HCT116 (cell line): ENCODE data around the gene TBX3. TPM values are rescaled to one million over a fixed set of nuclear protein-coding genes. Genes with fewer than 3 reads are reported as not detected.

Source experiments
- ATAC-seq: fragments of 200-7000 bp; cut with Tn5 transposase; 2 replicates; pipeline ENCODE4 v1.9.1; 2020; ENCODE audit warnings: mild to moderate bottlenecking, moderate library complexity
- BruUV-seq: library from RNA; stranded (reverse); fragments of 400-500 nt; replicated peaks from 2 replicates; lab custom pipeline; 2021; lab: Mats Ljungman, UMichigan
- CTCF ChIA-PET: fragments of 300-600 bp; sonication (Branson Sonifier 250); formaldehyde crosslinking; loops from one replicate; lab custom pipeline; 2021; ENCODE audit warnings: antibody characterized with exemption; lab: Charles Lee
- POLR2A ChIA-PET: fragments of 300-600, 350-600 bp; sonication (Branson Sonifier 250); formaldehyde crosslinking; loops from one replicate; lab custom pipeline; 2021; ENCODE audit warnings: antibody characterized with exemption; lab: Charles Lee
- RAD21 ChIA-PET, 2 experiments: fragments of 300-600 bp; sonication (Branson Sonifier 250); formaldehyde crosslinking; loops; one replicate each; lab custom pipeline; 2023; ENCODE audit warnings: low total read pairs in 2 of 2; ENCODE audit not compliant: uncharacterized antibody in 2 of 2, unreplicated experiment in 2 of 2, low non-redundant PET in 1 of 2; lab: Charles Lee
- DNase-seq: peaks from one replicate; pipeline ENCODE4 v3.0.0-alpha.2; 2010; ENCODE audit warnings: low read depth, low spot score
- H2AFZ ChIP-seq: fragments of 200-600 bp; shearing (Covaris generic), sonication (generic); 2 replicates; pipeline ENCODE4 v1.6.1; 2017; ENCODE audit warnings: low read depth, mixed run types, mixed read lengths, antibody characterized with exemption, low read length; ENCODE audit not compliant: poor library complexity, severe bottlenecking
- H3K27ac ChIP-seq: 2 replicates; pipeline ENCODE4 v1.5.1; 2012; ENCODE audit warnings: low read depth, low read length
- H3K27me3 ChIP-seq: fragments of 200-600 bp; sonication (generic); 2 replicates; pipeline ENCODE4 v1.6.1; 2016; ENCODE audit warnings: mixed run types, low read length, mixed read lengths; ENCODE audit not compliant: insufficient read depth
- H3K36me3 ChIP-seq, 2 experiments: fragments of 200-500 bp in 1 of 2; fragments of 200-600 bp in 1 of 2; sonication (Bioruptor generic) in 1 of 2; sonication (generic) in 1 of 2; 2 replicates each; pipeline versions ENCODE4 v1.5.1 to v1.6.1; 2014 to 2016; ENCODE audit warnings: low read length in 2 of 2, inconsistent platforms in 1 of 2, mixed read lengths in 1 of 2, mixed run types in 1 of 2; ENCODE audit not compliant: insufficient read depth in 2 of 2, control insufficient read depth in 1 of 2
- H3K4me1 ChIP-seq, 2 experiments: fragments of 200-600 bp in 1 of 2; sonication (generic) in 1 of 2; 2 replicates each; pipeline versions ENCODE4 v1.5.1 to v1.6.1; 2012 to 2017; ENCODE audit warnings: low read length in 2 of 2, inconsistent platforms in 1 of 2, mild to moderate bottlenecking in 1 of 2, mixed read lengths in 1 of 2, mixed run types in 1 of 2, moderate library complexity in 1 of 2; ENCODE audit not compliant: insufficient read depth in 2 of 2, control insufficient read depth in 1 of 2
- H3K4me2 ChIP-seq: fragments of 200-600 bp; sonication (generic); 2 replicates; pipeline ENCODE4 v1.6.1; 2017; ENCODE audit warnings: mixed run types, low read length, mixed read lengths
- H3K4me3 ChIP-seq, 2 experiments: fragments of 200-600 bp in 1 of 2; sonication (generic) in 1 of 2; replicated peaks in 1 of 2; 2 replicates each; pipeline ENCODE4 v1.5.1; 2011 to 2016; ENCODE audit warnings: low read length in 2 of 2, control low read depth in 1 of 2, low read depth in 1 of 2, mild to moderate bottlenecking in 1 of 2, mixed read lengths in 1 of 2, mixed run types in 1 of 2
- H3K79me2 ChIP-seq: fragments of 200-600 bp; sonication (generic); 2 replicates; pipeline ENCODE4 v1.6.1; 2017; ENCODE audit warnings: mild to moderate bottlenecking, mixed run types, low read length, moderate library complexity, mixed read lengths; ENCODE audit not compliant: insufficient read depth
- H3K9ac ChIP-seq: fragments of 200-600 bp; sonication (generic); 2 replicates; pipeline ENCODE4 v1.6.1; 2016; ENCODE audit warnings: low read length, mixed read lengths
- H3K9me2 ChIP-seq: fragments of 200-600 bp; sonication (generic), shearing (Covaris generic); 2 replicates; pipeline ENCODE4 v1.6.1; 2017; ENCODE audit warnings: mixed run types, mild to moderate bottlenecking, moderate library complexity; ENCODE audit not compliant: insufficient read depth
- H3K9me3 ChIP-seq, 2 experiments: fragments of 200-500 bp in 1 of 2; fragments of 200-600 bp in 1 of 2; sonication (Bioruptor generic) in 1 of 2; sonication (generic) in 1 of 2; 2 replicates each; pipeline ENCODE4 v1.6.1; 2014 to 2017; ENCODE audit warnings: low read length in 2 of 2, mixed read lengths in 2 of 2, inconsistent platforms in 1 of 2, low read depth in 1 of 2, mild to moderate bottlenecking in 1 of 2, mixed run types in 1 of 2, moderate library complexity in 1 of 2; ENCODE audit not compliant: control insufficient read depth in 1 of 2, insufficient read depth in 1 of 2
- H4K20me1 ChIP-seq: fragments of 200-600 bp; sonication (generic), shearing (Covaris generic); 2 replicates; pipeline ENCODE4 v1.6.1; 2017; ENCODE audit warnings: mixed run types, mild to moderate bottlenecking, moderate library complexity; ENCODE audit not compliant: insufficient read depth
- CBX3 ChIP-seq: IDR thresholded peaks from 2 replicates; pipeline ENCODE4 v1.6.1; 2012; ENCODE audit warnings: low read depth
- EGR1 ChIP-seq: IDR thresholded peaks from 2 replicates; pipeline ENCODE4 v1.6.1; 2012; ENCODE audit warnings: low read depth
- ELF1 ChIP-seq: IDR thresholded peaks from 2 replicates; pipeline ENCODE4 v1.6.1; 2012; ENCODE audit warnings: low read depth, borderline replicate concordance
- JUND ChIP-seq: IDR thresholded peaks from 2 replicates; pipeline ENCODE4 v1.6.1; 2012
- POLR2A ChIP-seq: IDR thresholded peaks from 2 replicates; pipeline ENCODE4 v1.7.0; 2011; ENCODE audit warnings: borderline replicate concordance; ENCODE audit not compliant: insufficient read depth, insufficient read length; ENCODE audit errors: extremely low read depth
- POLR2AphosphoS5 ChIP-seq: IDR thresholded peaks from 2 replicates; pipeline ENCODE4 v1.6.1; 2011; ENCODE audit warnings: mild to moderate bottlenecking, low read depth, low read length, moderate library complexity
- SIN3A ChIP-seq: IDR thresholded peaks from 2 replicates; pipeline ENCODE4 v1.6.1; 2012; ENCODE audit warnings: low read depth
- ZFX ChIP-seq: fragments of 450-650 bp; IDR thresholded peaks from 2 replicates; pipeline ENCODE4 v1.6.1; 2017
- intact Hi-C: fragments of 100-400 bp; cut with micrococcal nuclease; formaldehyde crosslinking; loops from 2 replicates; pipeline ENCODE4 v1.10.0; 2022
- total RNA-seq: library from RNA; stranded (reverse); gene quantifications from one replicate; pipeline ENCODE4 v1.2.1, GENCODE V29; 2021; ENCODE audit not compliant: unreplicated experiment
- TF ChIP-seq, protein P1 (sequence below), 3 experiments: fragments of 200-600 bp in 1 of 3; sonication (generic) in 1 of 3; IDR thresholded peaks in 2 of 3; conservative IDR thresholded peaks in 1 of 3; 2 replicates each; pipeline ENCODE4 v1.5.1; 2012 to 2017; ENCODE audit warnings: low read depth in 2 of 3, low read length in 2 of 3, antibody characterized with exemption in 1 of 3, borderline replicate concordance in 1 of 3, control low read depth in 1 of 3, mild to moderate bottlenecking in 1 of 3, mixed read lengths in 1 of 3, mixed run types in 1 of 3, moderate library complexity in 1 of 3; ENCODE audit not compliant: insufficient read depth in 1 of 3
- TF ChIP-seq, protein P2 (sequence below): IDR thresholded peaks from 2 replicates; pipeline ENCODE4 v1.6.1; 2011; ENCODE audit warnings: mild to moderate bottlenecking, low read length, moderate library complexity; ENCODE audit not compliant: insufficient replicate concordance; ENCODE audit errors: extremely low read depth
- TF ChIP-seq, protein P3 (sequence below): IDR thresholded peaks from 2 replicates; pipeline ENCODE4 v1.6.1; 2012; ENCODE audit warnings: low read depth
- TF ChIP-seq, protein P4 (sequence below): IDR thresholded peaks from 2 replicates; pipeline ENCODE4 v1.6.1; 2012

TBX3 gene
- total RNA-seq, 1 experiment from 2014 or later: 12.8 TPM

DNA sequence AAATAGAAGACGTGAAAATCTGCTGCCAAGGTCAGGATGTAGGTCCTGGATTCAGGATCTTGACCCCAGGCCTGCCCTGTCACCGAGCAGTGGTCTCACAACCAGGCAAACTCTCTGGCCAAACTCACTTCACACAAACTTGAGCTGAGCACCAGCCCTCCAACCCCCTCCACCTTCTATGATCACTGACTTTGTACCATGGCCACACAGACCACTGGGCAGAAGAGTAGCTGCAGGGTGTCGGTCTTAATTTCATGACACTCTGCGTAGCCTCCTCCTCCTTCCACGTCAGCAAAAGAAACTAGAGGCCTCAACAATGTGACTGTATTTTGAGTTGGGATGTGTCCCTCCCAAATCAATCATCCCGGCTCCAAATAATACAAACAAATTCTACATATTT, 7.2 kb upstream of the TBX3 start:
- BruUV-seq: no TSS peak

More for the DNA sequence above, 7.2 kb upstream of the TBX3 start:
- Histone ChIP-seq H3K27me3 (peaks cover 38% of the 10 kb centered on the region), H3K27ac (no peak overlapping the region), H3K36me3 (no peaks in the 10 kb centered on the region), H3K79me2 (no peaks in the 10 kb centered on the region), H2AFZ (no peak overlapping the region), H3K4me1 (no peaks in the 10 kb centered on the region), H3K4me3 (no peak overlapping the region), H3K9me3 (no peaks in the 10 kb centered on the region), H3K4me2 (no peak overlapping the region), H4K20me1 (no peaks in the 10 kb centered on the region), H3K9me2 (no peaks in the 10 kb centered on the region), H3K9ac (no peak overlapping the region)
- ChIA-PET POLR2A (no interaction called here), CTCF (no interaction called here), RAD21 (no interaction called here)
- TF ChIP-seq POLR2AphosphoS5 (no peak), POLR2A (no peak), CBX3 (no peak), SIN3A (no peak), JUND (no peak), EGR1 (no peak), ELF1 (no peak), ZFX (no peak)
- TF ChIP-seq, protein P1, sequence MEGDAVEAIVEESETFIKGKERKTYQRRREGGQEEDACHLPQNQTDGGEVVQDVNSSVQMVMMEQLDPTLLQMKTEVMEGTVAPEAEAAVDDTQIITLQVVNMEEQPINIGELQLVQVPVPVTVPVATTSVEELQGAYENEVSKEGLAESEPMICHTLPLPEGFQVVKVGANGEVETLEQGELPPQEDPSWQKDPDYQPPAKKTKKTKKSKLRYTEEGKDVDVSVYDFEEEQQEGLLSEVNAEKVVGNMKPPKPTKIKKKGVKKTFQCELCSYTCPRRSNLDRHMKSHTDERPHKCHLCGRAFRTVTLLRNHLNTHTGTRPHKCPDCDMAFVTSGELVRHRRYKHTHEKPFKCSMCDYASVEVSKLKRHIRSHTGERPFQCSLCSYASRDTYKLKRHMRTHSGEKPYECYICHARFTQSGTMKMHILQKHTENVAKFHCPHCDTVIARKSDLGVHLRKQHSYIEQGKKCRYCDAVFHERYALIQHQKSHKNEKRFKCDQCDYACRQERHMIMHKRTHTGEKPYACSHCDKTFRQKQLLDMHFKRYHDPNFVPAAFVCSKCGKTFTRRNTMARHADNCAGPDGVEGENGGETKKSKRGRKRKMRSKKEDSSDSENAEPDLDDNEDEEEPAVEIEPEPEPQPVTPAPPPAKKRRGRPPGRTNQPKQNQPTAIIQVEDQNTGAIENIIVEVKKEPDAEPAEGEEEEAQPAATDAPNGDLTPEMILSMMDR (IDR thresholded peaks at IDR 0.05 in 2 of 3, conservative IDR thresholded peaks at IDR 0.05 in 1 of 3; ENCODE audit: borderline replicate concordance in 1 of 3, insufficient read depth in 1 of 3, low read depth in 2 of 3, low read length in 2 of 3): no peak
- TF ChIP-seq, protein P2, sequence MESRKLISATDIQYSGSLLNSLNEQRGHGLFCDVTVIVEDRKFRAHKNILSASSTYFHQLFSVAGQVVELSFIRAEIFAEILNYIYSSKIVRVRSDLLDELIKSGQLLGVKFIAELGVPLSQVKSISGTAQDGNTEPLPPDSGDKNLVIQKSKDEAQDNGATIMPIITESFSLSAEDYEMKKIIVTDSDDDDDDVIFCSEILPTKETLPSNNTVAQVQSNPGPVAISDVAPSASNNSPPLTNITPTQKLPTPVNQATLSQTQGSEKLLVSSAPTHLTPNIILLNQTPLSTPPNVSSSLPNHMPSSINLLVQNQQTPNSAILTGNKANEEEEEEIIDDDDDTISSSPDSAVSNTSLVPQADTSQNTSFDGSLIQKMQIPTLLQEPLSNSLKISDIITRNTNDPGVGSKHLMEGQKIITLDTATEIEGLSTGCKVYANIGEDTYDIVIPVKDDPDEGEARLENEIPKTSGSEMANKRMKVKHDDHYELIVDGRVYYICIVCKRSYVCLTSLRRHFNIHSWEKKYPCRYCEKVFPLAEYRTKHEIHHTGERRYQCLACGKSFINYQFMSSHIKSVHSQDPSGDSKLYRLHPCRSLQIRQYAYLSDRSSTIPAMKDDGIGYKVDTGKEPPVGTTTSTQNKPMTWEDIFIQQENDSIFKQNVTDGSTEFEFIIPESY: no peak
- TF ChIP-seq, protein P3, sequence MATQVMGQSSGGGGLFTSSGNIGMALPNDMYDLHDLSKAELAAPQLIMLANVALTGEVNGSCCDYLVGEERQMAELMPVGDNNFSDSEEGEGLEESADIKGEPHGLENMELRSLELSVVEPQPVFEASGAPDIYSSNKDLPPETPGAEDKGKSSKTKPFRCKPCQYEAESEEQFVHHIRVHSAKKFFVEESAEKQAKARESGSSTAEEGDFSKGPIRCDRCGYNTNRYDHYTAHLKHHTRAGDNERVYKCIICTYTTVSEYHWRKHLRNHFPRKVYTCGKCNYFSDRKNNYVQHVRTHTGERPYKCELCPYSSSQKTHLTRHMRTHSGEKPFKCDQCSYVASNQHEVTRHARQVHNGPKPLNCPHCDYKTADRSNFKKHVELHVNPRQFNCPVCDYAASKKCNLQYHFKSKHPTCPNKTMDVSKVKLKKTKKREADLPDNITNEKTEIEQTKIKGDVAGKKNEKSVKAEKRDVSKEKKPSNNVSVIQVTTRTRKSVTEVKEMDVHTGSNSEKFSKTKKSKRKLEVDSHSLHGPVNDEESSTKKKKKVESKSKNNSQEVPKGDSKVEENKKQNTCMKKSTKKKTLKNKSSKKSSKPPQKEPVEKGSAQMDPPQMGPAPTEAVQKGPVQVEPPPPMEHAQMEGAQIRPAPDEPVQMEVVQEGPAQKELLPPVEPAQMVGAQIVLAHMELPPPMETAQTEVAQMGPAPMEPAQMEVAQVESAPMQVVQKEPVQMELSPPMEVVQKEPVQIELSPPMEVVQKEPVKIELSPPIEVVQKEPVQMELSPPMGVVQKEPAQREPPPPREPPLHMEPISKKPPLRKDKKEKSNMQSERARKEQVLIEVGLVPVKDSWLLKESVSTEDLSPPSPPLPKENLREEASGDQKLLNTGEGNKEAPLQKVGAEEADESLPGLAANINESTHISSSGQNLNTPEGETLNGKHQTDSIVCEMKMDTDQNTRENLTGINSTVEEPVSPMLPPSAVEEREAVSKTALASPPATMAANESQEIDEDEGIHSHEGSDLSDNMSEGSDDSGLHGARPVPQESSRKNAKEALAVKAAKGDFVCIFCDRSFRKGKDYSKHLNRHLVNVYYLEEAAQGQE: no peak
- TF ChIP-seq, protein P4, sequence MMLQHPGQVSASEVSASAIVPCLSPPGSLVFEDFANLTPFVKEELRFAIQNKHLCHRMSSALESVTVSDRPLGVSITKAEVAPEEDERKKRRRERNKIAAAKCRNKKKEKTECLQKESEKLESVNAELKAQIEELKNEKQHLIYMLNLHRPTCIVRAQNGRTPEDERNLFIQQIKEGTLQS: no peak
- DNase-seq: no peak
- intact Hi-C loops: no loop called here
- ATAC-seq: no peak
